ENCODE data around the gene ZNF292. TPM values are rescaled to one million over a fixed set of nuclear protein-coding genes. Genes with fewer than 3 reads are reported as not detected.

ZNF292 gene
- total RNA-seq, 1 donor from 2014 or later = 34.5 TPM

Other genes with a start within 250 kb of the ZNF292 start
- gene HTR1E, start 218.0 kb upstream of the ZNF292 start, total RNA-seq = not detected
- gene CGA, start 60.5 kb upstream of the ZNF292 start, total RNA-seq = not detected
- 17.2 TPM for gene SMIM8, start 167.0 kb downstream of the ZNF292 start, total RNA-seq
- not detected for gene GJB7, start 173.7 kb downstream of the ZNF292 start, total RNA-seq
- 4.5 TPM for gene C6orf163, start 189.2 kb downstream of the ZNF292 start, total RNA-seq